ENCODE results near the gene DOCK3. TPM values are rescaled to one million over a fixed set of nuclear protein-coding genes. Genes with fewer than 3 reads are reported as not detected.
"Not testable (repeated sequence)": the region's sequence is repeated elsewhere in the genome, so short reads cannot be mapped to it uniquely, and the experiment has no call there.

DOCK3 gene
- total RNA-seq, 1 experiment from 2014 or later: 0.12 TPM

DNA sequence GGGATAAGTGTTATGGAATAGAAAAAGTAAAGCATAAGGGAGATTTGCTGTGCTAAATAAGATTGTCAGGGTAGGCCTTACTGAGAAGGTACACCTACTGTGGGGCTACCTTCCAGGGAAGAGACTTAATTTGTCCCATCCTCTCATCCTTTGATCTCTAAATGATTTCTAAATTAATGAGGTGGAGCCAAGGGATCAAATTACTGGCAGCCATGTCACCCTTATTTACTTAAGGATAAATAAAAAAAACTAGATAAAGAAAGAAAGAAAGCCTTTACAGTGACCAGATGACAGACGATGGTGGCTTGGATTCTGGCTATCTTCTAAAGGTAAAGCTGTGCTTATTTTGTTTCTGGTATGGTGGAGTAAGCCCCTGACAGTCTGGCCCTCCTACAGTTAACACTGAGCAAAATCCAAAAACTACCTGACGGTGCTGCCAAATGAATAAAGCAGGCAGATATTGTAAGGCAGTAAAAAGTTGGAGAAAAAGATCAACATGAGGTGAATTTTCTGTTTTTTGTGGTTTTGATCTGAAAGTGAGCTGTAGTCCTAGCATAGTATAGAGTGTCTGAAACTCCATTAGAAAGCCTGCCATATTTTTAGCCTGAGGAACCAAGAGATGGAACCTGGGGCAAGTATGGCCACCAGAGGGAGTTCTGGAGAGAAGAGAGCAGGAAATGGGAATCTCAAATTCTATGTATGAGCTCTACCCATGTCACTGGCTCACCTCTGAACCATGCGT lies 425.2 kb downstream of the DOCK3 start:
- peak; percentile 57 for DNase-seq (ENCODE audit: low read depth)

DNA sequence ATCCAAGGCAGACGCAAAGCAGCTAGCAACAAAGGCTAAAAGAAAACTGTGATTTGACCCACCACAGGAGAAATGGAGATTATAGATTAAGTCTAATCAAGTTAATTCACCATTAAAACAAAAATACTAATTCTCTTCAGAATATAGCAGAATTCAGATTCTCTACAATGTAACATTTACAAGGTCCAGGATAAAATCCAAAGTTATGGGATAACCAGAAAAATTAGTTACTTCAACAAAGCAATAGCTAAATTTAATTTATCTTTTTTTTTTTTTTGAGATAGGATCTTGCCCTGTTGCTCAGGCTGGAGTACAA lies 425.8 kb downstream of the DOCK3 start:
- DNase-seq (ENCODE audit: low read depth): no peak

DNA sequence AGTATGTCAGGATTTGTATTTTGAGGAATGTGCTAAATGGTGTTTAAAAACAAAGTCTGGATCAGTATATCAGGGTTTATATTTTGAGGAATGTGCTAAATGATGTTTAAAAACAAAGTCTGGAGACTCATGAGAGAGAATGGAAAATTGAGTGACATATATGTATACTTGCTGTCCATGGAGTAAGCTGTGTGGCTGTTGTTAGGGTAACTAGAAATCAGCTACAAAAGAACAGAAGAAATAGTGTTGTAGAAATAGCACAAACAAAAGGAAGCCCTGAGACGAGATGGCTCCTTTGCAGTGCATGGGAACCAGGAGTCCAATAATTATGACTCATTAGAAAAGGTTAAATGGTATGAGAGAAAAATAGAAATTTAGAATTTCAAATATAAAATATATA lies 427.7 kb downstream of the DOCK3 start:
- DNase-seq (ENCODE audit: low read depth): no peak

DNA sequence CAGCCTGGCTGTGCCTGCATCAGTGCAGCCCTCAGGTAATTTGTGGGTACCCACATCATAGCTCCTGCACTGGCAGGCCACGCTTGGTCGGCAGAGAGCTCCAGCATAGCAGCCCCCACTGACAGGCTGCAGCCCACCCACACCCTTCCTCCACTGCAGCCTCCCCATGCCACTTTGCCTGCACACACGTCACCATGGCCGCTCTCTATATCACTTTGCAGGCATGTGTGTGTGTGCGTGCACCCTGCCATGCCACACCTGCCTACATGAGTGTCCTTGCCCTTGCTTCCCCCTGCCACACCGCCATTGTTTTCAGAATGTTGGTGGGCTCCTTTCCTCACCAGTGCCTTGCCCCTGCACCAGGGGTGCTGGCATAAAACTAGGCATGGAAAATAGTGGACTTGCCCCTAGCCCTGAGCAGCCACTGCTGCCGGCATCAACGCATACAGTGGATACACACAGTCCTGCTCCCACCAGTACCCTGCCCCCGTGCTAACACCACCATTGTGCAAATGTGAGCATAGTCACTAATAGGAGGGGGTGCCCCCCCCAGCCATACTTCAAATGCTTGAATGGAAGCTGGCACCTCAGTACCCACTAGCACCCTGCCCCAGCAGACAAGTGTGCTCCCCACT lies 431.6 kb downstream of the DOCK3 start:
- no peak for DNase-seq (ENCODE audit: low read depth)

DNA sequence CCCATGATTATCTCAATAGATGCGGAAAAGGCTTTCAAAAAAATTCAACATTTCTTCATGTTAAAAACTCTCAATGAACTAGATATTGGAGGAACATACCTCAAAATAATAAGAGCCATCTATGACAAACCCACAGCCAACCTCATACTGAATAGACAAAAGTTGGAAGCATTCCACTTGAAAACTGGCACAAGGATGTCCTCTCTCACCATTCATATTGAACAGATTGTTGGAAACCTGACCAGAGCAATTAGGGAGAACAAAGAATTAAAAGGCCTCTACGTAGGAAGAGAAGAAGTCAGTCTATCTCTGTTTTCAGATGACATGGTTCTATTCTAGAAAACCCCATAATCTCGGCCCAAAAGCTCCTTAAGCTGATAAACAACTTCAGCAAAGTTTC lies 435.9 kb downstream of the DOCK3 start:
- DNase-seq (ENCODE audit: low read depth): no peak

DNA sequence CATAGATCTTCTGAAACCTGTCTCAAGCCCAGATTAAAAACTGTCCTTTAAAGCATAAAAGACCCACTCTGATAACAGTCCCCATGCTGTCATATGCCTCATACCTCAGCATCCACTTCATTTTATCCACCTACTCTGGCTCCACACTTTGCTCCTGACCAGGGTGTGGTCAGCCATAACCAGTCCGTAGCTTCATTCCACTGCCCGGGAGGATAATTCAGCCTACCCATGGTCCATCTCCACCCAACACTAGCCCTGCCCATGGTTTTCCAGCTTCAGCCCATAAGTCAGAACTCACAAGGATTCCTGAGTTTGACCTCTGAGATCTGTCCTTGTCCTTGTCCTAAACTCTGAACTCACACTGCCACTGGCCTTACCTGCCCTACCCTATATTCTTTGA lies 448.2 kb downstream of the DOCK3 start:
- no peak for DNase-seq (ENCODE audit: low read depth)

DNA sequence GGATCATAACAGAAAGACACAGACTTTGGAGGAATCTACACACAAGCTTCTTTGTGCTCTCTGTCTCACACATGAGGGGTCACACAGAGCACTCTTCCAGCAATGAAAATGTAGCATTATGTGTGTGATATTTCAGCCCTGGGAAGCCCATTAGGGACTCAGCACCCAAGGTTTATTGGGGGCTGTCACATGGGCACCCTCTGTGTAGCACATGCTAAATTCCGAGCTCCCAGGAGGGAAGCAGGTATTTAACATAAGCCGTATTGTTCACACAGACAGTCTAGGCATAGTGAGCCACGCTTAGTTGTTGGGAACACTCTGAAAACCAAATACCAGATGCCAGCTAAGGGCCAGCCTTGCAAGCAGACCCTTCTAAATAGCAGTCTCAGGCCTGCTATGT lies 448.8 kb downstream of the DOCK3 start:
- DNase-seq (ENCODE audit: low read depth): no peak

DNA sequence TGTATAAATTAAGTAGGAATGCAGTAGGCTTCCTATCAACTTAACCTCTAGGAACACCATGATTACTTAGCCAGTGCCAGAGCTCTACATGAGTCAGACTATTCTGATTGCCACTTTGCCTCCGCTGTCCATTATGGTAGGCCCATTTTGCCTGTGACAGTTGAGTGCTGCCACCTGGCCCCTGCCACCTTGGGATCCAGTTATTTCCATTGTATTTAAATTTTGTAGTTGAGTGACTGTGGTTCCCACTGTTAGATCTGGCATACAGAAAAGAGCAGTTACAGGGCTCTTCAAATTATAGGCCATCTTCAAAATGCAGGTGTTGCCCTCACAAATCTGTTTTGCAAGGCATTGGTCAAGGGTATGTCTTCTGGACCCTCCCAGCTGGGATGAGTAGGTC lies 456.9 kb downstream of the DOCK3 start:
- DNase-seq (ENCODE audit: low read depth): not testable (repeated sequence)

DNA sequence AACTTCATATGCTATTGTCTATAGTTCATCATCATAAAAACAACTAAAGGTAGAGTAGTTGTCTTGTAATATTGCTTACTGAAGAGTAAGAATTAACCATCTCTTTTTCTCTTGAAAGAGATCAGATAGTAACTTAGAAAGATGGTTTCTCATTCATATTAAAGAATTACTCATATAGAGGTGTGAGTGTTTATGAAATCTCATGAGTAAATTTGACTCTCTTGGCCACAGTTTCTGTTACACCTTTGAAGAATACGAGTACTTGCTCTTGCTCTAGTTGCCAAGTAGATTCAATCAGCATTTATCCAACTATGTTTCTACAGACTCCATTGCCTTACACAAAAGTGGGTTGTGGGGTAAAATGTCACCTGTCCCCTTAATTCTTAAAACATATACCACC lies 463.0 kb downstream of the DOCK3 start:
- no peak for DNase-seq (ENCODE audit: low read depth)

DNA sequence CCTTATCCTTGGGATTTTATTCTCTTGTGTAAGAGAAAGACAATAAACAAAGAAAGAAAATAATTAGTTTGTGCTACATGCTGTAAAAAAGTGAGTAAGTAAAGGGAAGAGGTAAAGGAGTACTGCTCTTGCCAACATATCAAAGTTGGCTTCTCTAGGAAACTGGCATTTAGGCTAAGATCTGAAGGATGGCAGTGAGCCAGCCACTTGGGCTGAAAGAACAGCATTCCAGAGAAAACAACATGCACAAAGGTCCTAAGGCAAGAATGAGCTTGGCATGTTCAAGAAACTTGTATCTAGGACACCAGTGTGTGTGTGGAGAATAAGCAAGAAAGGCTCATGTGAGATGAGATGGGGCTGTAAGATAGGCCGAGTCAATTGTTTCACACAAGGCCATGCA lies 464.9 kb downstream of the DOCK3 start:
- DNase-seq (ENCODE audit: low read depth): no peak

DNA sequence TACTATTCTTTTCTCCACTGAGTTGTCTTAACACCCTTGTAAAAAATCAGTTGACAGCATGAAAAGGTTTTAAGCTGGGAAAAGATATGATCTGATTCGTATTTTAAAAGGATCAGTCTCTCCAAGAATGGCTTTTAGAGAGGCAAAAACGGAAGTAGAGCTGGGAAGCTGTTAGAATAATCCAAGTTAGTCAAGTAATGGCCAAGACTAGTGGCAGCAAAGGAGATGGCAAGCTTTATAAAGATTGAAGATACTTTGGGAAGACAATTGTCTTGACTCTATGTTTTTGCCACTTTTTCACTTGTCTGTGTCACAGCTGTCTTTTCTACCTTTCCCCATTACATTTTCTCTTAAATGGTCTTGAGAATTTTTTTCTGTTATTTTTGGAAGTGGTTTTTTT lies 466.8 kb downstream of the DOCK3 start:
- DNase-seq (ENCODE audit: low read depth): no peak

DNA sequence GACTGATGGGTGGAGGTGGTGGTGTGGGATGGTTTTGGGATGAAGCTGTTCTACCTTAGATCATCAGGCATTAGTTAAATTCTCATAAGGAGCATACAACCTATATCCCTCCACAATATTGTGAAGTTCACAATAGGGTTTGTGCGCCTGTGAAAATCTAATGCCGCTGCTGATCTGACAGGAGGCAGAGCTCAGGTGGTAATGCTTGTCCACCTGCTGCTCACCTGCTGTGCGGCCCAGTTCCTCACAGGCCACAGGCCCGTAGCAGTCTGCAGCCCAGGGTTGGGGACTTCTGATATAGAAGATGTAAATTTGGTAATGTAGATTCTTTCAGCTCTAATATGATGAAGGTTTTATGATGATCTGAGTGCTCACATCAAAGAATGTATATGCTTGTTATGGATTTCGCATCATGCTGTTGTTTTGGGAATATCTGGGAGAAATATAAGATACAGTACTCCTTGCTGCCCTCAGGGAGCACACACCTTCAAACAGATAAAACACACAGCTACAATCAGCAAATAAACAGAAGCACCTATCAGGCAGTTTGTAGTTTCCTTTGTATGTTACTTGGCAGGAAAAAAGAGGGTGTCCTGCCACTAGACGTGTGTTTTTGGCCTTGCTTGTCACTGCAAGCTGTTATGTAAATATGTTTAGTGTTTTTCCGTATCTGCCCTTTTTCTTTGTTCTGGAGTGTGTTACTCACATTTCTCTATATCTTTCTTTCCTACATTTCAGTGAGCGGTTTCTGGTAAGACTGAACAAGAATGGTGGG lies 471.3 kb downstream of the DOCK3 start:
- DNase-seq (ENCODE audit: low read depth): no peak

DNA sequence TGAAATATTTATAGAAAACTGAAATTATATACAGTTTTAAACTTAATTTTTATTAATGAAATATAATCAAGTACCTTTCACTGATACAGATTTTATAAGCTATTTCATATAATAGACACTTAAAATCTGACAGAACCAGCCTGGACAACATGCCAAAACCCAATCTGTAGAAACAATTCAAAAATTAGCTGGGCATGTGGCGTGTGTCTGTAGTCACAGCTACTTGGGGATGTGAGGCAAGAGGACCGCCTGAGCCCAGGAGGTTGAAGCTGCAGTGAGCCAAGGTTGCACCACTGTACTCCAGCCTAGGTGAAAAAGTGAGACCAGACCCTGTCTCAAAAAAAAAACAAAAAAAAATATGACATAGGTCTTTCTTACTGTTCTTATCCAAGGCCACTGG lies 472.1 kb downstream of the DOCK3 start:
- no peak for DNase-seq (ENCODE audit: low read depth)

DNA sequence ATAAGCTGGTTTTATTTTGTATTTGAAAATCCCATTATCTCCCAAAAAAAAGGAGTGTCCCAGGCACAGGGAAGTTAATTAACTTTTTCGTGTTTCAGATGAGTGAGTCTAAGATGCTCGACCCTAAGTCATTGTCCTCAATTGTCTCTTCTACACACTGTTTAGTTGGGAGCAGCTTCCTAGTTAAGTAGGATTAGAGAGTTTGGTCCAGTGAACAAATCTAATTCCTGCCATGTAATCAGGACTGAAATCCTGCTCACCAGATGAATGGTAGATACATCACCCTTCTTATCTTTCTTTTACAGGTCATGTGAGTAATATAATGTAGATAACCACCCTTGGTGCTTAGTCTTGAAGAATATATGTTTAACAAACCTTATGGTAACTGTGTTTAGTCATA lies 481.4 kb downstream of the DOCK3 start:
- no peak for DNase-seq (ENCODE audit: low read depth)

DNA sequence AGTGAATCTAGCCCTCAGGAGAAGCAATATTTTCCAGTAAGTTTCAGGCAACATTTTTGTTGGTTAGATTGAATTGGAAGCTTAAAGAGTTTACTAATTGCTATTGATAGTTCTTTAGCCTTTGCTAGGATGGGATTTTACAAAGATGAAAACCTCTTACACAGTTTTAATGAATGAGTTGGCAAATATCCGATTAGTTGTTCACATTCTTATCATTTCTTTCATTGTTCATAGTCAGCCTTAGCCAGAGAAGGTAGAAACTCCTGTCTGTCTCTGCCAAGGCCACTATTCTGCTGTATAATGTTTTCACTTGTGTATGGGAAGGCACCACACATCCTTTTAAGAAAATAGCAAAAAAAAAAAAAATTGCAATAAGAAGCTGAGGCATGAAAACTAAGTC lies 488.3 kb downstream of the DOCK3 start:
- no peak for DNase-seq (ENCODE audit: low read depth)

DNA sequence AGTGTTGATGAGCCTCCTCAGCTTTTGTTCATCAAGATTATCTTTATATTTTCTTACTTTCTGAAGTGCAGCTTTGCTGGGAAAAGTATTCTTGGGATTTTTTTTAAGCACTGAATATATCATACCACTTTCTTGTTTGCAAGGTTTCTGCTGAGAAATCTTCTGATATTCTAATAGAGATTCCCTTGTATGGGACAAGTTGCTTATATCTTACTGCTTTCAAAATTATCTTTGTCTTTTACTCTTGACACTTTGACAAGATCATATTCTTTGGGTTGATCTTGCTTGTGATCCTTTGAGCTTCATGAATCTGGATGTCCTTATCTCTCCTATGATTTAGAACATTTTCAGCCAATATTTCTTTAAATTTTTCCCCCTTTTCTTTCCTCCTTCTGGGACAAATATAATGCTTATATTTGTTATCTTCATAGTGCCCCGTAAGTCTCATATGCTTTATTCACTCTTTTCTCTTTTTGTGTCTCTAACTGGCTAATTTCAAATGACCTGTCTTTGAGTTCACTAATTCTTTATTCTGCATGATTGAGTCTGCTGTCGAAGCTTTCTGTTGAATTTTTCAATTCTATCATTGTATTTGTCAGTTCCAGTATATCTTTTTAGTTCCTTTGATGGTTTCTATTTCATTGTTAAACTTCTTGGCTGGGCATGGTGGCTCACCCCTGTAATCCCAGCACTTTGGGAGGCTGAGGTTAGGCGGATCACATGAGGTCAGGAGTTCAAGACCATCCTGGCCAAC lies 499.0 kb downstream of the DOCK3 start:
- DNase-seq (ENCODE audit: low read depth): no peak

DNA sequence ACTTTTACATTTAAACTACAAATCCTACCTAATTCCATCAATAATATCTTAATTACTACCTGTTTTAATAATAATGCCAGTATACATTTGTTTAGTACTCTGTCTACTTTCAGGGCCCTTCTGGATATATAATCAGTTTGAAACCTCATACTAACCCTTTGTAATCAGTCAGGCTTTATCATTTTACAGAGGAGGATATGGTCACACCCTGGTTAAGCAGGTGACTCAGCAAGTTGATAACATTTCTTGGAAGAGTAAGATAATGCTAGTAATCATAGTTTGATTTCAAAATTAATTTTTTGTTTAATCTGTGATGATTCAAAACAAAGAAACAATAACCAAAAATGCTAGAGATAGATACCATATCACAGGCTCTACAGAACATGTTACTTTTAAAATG lies 502.2 kb downstream of the DOCK3 start:
- no peak for DNase-seq (ENCODE audit: low read depth)

DNA sequence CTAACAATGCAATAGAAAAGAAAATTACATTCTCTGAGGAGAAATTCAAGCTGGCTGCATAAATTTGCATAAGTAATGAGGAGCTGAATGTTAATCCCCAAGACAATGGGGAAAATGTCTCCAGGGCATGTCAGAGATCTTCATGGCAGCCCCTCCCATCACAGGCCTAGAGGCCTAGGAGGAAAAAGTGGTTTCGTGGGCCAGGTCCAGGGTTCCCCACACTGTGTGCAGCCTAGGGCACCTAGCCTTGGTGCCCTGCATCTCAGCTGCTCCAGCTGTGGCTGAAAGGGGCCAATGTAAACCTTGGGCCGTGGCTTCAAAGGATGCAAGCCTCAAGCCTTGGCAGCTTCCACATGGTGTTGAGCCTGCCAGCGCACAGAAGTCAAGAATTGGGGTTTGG lies 511.7 kb downstream of the DOCK3 start:
- not testable (repeated sequence) for DNase-seq (ENCODE audit: low read depth)

DNA sequence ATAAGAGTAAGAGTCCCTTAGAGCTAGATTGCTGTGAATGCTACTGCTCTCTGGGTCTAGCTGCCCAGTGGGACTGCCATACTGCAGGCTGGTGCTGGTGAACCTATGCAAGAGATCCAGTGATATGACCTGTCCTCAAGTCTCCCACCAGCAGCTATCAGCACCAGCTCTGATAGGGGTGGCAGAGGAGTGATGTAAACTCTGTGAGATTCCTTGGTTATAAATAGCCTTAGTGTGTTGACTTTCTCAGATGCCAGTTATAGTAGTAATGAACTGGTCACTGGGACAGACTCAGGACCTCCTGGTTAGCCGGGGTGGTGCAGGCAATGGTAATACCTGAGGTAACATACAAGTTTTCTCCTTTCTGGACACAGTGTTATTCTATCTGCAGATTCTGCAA lies 515.5 kb downstream of the DOCK3 start:
- no peak for DNase-seq (ENCODE audit: low read depth)

DNA sequence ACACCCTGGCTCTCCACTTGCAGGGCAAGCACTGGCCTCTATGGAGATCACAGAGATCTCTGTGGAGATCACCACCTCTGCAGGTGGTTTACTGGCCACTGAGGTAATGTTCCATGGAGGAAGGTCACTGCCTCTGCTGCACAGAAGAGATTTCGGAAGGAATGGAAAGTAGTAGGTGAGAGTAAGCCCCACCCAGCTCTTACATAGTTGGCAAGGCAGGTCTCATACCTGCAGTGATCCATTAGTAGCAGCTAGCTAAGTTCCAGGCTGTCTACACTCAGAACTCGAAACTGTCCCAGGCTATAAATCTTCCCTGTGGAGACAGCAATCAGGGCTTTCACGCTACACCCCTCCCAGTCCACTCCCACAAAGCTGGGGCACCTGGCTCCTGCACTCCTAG lies 516.1 kb downstream of the DOCK3 start:
- DNase-seq (ENCODE audit: low read depth): no peak

DNA sequence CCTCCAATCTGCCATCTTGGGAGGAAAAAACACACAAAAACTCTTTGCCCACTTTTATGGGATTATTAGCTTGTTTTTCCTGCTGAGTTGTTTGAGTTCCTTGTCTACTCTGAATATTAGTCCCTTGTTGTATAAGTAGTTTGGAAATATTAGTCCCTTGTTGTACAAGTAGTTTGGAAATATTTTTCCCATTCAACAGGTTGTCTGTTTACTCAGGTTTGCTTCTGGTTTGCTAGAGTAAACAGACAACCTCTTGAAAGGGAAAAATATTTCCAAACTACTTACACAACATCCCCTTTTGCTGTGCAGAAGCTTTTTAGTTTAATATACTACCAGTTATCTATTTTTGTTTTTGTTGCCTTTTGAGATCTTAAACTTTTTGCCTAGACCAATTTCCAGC lies 517.0 kb downstream of the DOCK3 start:
- no peak for DNase-seq (ENCODE audit: low read depth)

DNA sequence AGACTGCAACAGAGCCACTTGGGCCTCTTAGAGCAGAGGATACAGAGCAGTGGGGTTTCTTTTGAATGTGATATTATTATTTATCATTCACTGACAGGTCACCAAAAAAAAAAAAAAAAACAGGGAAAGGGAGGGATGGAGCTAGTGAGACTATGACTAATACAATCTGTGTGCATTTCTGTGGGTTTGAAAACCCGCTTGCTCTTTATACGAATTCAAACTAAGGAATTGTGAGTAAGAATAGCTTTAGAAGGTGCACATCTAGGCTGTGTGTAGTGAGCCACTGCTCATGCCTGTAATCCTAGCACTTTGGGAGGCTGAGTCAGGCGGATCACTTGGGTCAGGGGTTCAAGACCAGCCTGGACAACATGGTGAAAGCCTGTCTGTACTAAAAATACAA lies 523.8 kb downstream of the DOCK3 start:
- peak; percentile 5 for DNase-seq (ENCODE audit: low read depth)

Data from RPMI7951 (cell line).